Amniotic epithelial cell (primary cell): ENCODE results near the gene MYO1D.
"Not testable (repeated sequence)": the region's sequence is repeated elsewhere in the genome, so short reads cannot be mapped to it uniquely, and the experiment has no call there.

Experiments
- DNase-seq: peaks from one replicate; pipeline ENCODE4 v3.0.0-alpha.2; 2010; ENCODE audit warnings: low read depth

Gene MYO1D

GRCh38 chr17:32529604-32530003, 347.3 kb downstream of the MYO1D start:
- DNase-seq, result peak; percentile 16

GRCh38 chr17:32528825-32529224, 348.1 kb downstream of the MYO1D start:
- no peak for DNase-seq

- no peak for DNase-seq
Observed at GRCh38 chr17:32527146-32527545, 349.8 kb downstream of the MYO1D start.

GRCh38 chr17:32525122-32525521, 351.8 kb downstream of the MYO1D start:
- peak; percentile 66 for DNase-seq

GRCh38 chr17:32524553-32524880, 352.4 kb downstream of the MYO1D start:
- not testable (repeated sequence) for DNase-seq

GRCh38 chr17:32523827-32524552, 352.9 kb downstream of the MYO1D start:
- DNase-seq, result no peak

- no peak for DNase-seq
Observed at GRCh38 chr17:32523017-32523680, 353.8 kb downstream of the MYO1D start.

GRCh38 chr17:32520737-32521404, 356.1 kb downstream of the MYO1D start:
- DNase-seq, result no peak

- no peak for DNase-seq
Observed at GRCh38 chr17:32520104-32520701, 356.7 kb downstream of the MYO1D start.

- no peak for DNase-seq
Observed at GRCh38 chr17:32519228-32520103, 357.5 kb downstream of the MYO1D start.

- no peak for DNase-seq
Observed at GRCh38 chr17:32518646-32519227, 358.2 kb downstream of the MYO1D start.

GRCh38 chr17:32517982-32518381, 358.9 kb downstream of the MYO1D start:
- no peak for DNase-seq

- no peak for DNase-seq
Observed at GRCh38 chr17:32516940-32517701, 359.8 kb downstream of the MYO1D start.

- DNase-seq, result no peak
Observed at GRCh38 chr17:32516450-32516849, 360.5 kb downstream of the MYO1D start.

- DNase-seq, result no peak
Observed at GRCh38 chr17:32515677-32516383, 361.1 kb downstream of the MYO1D start.

- no peak for DNase-seq
Observed at GRCh38 chr17:32514606-32515005, 362.3 kb downstream of the MYO1D start.

GRCh38 chr17:32513579-32513978, 363.3 kb downstream of the MYO1D start:
- DNase-seq, result no peak

GRCh38 chr17:32512328-32512727, 364.6 kb downstream of the MYO1D start:
- DNase-seq, result no peak

- DNase-seq, result no peak
Observed at GRCh38 chr17:32510466-32510865, 366.5 kb downstream of the MYO1D start.

GRCh38 chr17:32508926-32509325, 368.0 kb downstream of the MYO1D start:
- no peak for DNase-seq
